ENCODE data around the gene IGFBP4. TPM values are rescaled to one million over a fixed set of nuclear protein-coding genes. Genes with fewer than 3 reads are reported as not detected.

IGFBP4 gene
- total RNA-seq, 1 donor from 2014 or later: 142 TPM

GRCh38 chr17:40473573-40474365, 30.5 kb downstream of the IGFBP4 start:
- DNase-seq (ENCODE audit: low read depth): no peak
- Histone ChIP-seq H4K20me1 (ENCODE audit: insufficient read depth, low read length) (no peaks in the 10 kb centered on the region), H3K9me3 (ENCODE audit: insufficient read depth, low read depth, low read length) (no peaks in the 10 kb centered on the region), H2AFZ (ENCODE audit: low read depth, low read length) (no peak overlapping the region), H3K4me2 (ENCODE audit: low read length) (no peak overlapping the region), H3K4me3 (ENCODE audit: insufficient read depth, low read depth, low read length) (no peak overlapping the region), H3K4me1 (ENCODE audit: insufficient read depth, low read length) (peaks cover 20% of the 10 kb centered on the region), H3K27ac (ENCODE audit: low read depth, low read length) (no peak overlapping the region), H3K9ac (ENCODE audit: low read length) (no peak overlapping the region), H3K27me3 (ENCODE audit: insufficient read depth, low read length) (no peaks in the 10 kb centered on the region), H3K36me3 (ENCODE audit: insufficient read depth, low read length) (no peaks in the 10 kb centered on the region), H3K79me2 (ENCODE audit: insufficient read depth, low read length) (no peaks in the 10 kb centered on the region)
- H3K4me1 Mint-ChIP-seq (ENCODE audit: low read depth, unreplicated experiment): peaks cover 13% of the 10 kb centered on the region
- no peak for FAIRE-seq
- TF ChIP-seq, protein P1, sequence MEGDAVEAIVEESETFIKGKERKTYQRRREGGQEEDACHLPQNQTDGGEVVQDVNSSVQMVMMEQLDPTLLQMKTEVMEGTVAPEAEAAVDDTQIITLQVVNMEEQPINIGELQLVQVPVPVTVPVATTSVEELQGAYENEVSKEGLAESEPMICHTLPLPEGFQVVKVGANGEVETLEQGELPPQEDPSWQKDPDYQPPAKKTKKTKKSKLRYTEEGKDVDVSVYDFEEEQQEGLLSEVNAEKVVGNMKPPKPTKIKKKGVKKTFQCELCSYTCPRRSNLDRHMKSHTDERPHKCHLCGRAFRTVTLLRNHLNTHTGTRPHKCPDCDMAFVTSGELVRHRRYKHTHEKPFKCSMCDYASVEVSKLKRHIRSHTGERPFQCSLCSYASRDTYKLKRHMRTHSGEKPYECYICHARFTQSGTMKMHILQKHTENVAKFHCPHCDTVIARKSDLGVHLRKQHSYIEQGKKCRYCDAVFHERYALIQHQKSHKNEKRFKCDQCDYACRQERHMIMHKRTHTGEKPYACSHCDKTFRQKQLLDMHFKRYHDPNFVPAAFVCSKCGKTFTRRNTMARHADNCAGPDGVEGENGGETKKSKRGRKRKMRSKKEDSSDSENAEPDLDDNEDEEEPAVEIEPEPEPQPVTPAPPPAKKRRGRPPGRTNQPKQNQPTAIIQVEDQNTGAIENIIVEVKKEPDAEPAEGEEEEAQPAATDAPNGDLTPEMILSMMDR (IDR thresholded peaks at IDR 0.05; ENCODE audit: insufficient read depth, low read depth, low read length): no peak
- no peak for TF ChIP-seq EZH2 (IDR thresholded peaks at IDR 0.05; ENCODE audit: insufficient read depth, low read length)
- H3K27ac Mint-ChIP-seq (ENCODE audit: unreplicated experiment): no peak overlapping the region
- no peak overlapping the region for H3K4me3 Mint-ChIP-seq (ENCODE audit: unreplicated experiment)
- no peaks in the 10 kb centered on the region for H3K36me3 Mint-ChIP-seq (ENCODE audit: low read depth, unreplicated experiment)
- H3K9me3 Mint-ChIP-seq (ENCODE audit: unreplicated experiment): no peaks in the 10 kb centered on the region
- peaks cover 6% of the 10 kb centered on the region for H3K27me3 Mint-ChIP-seq (ENCODE audit: low read depth, unreplicated experiment)

DNA sequence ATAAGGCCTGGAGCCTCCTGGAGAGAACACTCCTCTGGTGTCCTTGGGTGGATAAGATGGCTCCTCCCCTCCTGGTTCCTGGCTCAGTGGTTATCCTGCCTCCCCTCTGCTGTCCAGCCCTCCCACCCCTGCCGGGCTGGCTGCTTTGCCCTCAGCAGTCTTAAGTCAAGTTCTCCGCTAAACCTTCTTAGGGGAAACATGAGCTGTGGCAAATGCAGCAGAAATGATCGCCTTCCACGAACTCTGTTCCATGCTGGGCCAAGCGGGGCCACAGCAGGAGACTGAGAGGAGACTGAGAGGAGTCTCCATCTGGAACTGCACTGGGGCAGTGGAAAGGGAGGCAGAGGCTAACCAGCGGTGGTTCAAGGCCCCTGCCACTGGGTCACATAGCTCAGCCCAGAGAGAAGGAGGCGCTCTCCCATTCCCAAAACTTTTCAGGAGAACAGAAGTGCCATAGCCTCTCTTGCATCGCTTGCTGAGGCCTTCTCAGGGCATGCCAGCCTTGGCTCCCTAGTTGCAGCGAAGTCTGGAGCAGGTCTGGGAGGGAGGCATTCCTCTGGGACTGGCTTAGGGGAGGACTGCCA, 31.3 kb downstream of the IGFBP4 start:
- Histone ChIP-seq H3K9me3 (ENCODE audit: insufficient read depth, low read depth, low read length) (no peaks in the 10 kb centered on the region), H4K20me1 (ENCODE audit: insufficient read depth, low read length) (no peaks in the 10 kb centered on the region), H3K9ac (ENCODE audit: low read length) (no peak overlapping the region), H3K79me2 (ENCODE audit: insufficient read depth, low read length) (no peaks in the 10 kb centered on the region), H3K27me3 (ENCODE audit: insufficient read depth, low read length) (no peaks in the 10 kb centered on the region), H3K4me3 (ENCODE audit: insufficient read depth, low read depth, low read length) (no peak overlapping the region), H3K4me2 (ENCODE audit: low read length) (no peak overlapping the region), H3K27ac (ENCODE audit: low read depth, low read length) (no peak overlapping the region), H3K36me3 (ENCODE audit: insufficient read depth, low read length) (no peaks in the 10 kb centered on the region), H3K4me1 (ENCODE audit: insufficient read depth, low read length) (peaks cover 20% of the 10 kb centered on the region), H2AFZ (ENCODE audit: low read depth, low read length) (no peak overlapping the region)
- Mint-ChIP-seq H3K27me3 (ENCODE audit: low read depth, unreplicated experiment) (peaks cover 7% of the 10 kb centered on the region), H3K36me3 (ENCODE audit: low read depth, unreplicated experiment) (no peaks in the 10 kb centered on the region), H3K4me1 (ENCODE audit: low read depth, unreplicated experiment) (peaks cover 13% of the 10 kb centered on the region), H3K27ac (ENCODE audit: unreplicated experiment) (no peak overlapping the region), H3K9me3 (ENCODE audit: unreplicated experiment) (no peaks in the 10 kb centered on the region), H3K4me3 (ENCODE audit: unreplicated experiment) (no peak overlapping the region)
- no peak for FAIRE-seq
- no peak for DNase-seq (ENCODE audit: low read depth)
- TF ChIP-seq EZH2 (IDR thresholded peaks at IDR 0.05; ENCODE audit: insufficient read depth, low read length): no peak
- TF ChIP-seq, protein P1 (IDR thresholded peaks at IDR 0.05; ENCODE audit: insufficient read depth, low read depth, low read length): no peak

All from astrocyte (in vitro differentiated cells and primary cell).